GM21825 (cell line): Measurements from ENCODE around the gene WDR93.
"Not testable (repeated sequence)": the region's sequence is repeated elsewhere in the genome, so short reads cannot be mapped to it uniquely, and the experiment has no call there.

ENCODE experiments used
- ATAC-seq: cut with Tn5 transposase; IDR thresholded peaks from one replicate; pipeline ENCODE4 v1.9.1; 2021; ENCODE audit warnings: mild to moderate bottlenecking, moderate library complexity; ENCODE audit not compliant: unreplicated experiment

WDR93 gene

DNA sequence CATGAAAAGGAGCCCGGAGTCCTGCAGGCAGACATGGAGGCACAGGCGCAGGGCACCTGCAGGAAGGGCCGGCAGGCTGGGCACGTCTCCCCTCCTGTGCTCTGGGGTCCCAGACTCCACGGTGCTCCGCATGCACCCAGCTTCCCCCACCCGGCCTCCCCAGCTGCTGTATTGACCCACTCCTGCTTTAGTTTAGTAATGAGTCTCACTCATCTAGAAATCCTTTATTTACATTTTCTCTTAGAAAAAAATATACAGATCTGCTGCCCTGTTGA is 94.0 kb downstream of the WDR93 start:
- ATAC-seq, result no peak

DNA sequence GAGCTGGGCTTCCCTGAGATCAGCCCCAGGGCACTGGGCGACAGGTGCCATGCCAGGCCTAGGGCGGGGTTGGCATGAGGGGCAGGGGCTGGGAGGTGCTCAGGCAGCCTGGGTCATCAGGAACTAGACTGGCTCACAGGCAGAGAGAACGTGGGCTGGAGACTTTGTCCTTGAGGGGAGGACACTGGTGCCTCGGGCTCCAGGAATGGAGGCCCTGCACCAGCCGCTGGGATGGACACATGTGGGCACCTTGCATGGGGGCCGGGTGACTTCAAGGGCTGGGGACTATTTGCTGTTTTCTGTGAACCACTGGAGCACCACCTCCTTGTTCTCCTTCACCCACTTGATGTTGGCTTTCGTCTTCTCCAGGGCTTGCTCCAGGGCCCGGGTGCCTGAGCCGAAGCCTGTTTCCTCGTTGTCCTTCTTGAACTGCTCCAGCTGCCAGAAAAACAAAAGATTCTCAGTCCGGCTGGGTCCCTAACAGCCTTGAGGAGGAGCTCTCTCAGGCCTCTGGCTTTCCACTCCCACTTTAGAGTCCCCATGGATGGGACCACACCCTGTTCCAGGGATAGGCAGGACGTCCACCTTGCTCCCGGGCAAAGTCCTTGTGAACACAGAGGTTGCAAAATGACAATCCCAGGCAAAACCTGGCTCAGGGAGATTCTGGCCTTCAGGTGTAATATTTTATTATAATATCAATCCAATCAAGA is 94.6 kb downstream of the WDR93 start:
- no peak for ATAC-seq

DNA sequence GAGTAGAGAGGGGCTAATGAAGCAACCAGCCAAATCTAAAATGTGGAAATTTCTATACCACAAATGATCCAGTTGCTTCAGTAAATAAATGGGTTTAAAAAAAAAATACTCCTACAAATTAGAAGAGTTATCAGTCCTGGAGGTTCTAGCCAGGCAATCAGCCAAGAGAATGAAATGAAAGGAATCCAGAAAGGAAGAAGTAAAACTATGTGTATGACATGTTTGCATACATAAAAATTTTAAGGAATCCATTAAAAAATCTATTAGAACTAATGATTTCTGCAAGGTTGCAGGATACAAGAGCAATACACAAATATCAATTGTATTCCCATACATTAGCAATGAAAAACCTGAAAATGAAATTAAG is 95.1 kb downstream of the WDR93 start:
- ATAC-seq, result no peak

DNA sequence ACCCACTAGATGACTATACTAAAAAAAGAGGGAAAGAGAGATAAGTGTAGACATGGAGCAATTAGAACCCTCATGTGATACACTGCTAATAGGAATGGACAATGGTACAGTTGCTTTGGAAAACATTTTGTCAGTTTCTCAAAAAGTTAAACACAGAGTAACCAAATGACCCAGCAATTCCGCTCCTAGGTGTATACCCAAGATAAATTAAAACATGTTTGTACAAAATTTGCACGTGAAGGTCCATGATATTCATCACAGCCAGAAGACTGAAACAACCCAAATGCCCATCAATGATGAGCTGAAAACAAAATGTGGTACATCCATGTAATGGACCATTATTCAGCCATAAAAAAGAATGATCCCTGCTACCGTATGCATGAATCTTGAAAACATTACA is 97.3 kb downstream of the WDR93 start:
- no peak for ATAC-seq

DNA sequence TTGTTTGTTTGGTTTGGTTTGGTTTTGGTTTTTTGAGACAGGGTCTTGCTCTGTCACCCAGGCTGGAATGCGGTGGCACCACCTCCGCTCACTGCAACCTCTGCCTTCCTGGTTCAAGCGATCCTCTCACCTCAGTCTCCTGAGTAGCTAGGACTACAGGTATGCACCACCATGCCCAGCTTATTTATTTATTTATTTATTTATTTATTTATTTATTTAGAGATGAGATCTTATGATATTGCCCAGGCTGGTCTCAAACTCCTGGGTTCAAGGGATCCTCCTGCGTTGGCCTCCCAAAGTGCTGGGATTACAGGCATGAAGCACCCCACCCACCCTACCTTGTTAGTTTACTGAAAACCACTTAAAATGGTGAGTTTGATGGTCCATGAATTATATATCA is 98.0 kb downstream of the WDR93 start:
- not testable (repeated sequence) for ATAC-seq

DNA sequence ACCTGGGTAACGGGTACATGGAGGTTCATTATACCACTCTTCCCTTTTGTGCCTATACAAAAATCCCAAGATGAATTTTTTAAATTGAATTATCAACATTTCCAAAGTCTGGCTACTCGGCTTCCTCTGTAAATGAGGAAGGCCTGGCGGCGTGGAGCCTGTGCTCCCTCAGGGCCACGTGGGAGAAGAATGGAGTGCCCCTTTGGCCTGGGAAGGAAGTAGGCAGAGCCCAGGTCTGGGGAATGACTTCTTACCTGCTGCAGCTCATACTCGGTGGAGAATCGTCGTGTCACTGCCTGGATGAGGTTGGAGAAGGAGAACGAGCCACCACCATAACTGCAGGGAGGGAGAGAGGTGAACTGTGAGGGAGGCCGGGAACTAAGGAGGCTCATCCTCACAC is 99.6 kb downstream of the WDR93 start:
- ATAC-seq, result no peak

DNA sequence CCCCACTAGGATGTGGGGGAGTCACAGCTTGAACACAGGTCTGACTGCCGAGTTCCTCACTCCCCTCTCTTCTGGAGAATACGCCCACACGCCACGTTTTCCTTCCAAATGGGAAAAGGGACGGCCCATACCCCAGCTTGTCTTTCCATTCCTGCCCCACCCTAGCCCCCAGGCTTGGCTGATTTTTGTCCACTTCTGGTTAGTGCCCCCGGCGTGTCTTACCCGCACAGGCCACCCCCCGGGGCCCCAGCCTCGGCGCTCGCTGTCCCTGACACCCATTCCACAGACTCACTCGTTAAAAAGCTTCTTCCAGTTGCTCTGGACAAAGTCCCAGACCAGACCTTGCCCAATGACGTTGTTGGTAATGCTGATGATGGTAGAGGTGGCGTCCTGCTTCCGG is 100.0 kb downstream of the WDR93 start:
- ATAC-seq, result no peak

DNA sequence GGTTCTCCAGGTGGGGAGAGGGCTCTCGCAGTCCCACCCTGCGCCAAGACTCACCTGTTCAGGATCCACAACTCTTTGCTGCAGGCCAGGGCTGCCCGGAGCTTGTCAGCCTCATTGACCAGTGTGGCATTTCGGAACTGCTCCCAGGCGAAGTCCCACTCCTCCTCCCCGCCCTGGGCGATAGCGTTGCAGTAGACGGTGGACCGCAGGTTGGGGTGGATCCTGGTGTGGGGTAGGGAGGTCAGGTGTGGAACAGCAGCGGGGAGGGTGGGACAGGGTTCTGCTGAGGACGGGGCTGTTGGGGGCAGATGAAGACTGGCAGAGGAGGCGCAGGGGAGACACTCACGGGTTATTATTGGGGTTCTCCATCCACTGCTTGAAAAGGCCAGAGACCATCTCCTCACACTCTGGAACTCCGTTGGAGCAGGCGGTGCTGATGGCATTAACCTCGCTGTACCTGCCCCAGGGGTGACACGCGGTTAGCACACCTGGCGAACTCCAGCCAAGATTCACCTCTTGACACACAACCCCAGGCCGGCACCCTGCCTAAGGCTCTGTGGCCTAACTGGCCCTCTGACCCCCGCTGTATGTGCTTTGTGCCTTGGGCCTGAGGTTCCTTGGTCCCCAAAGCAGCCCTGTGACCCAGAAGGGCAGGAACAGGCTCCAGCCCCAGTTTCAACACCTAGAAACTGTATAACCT is 101.6 kb downstream of the WDR93 start:
- no peak for ATAC-seq
